ENCODE data around the gene LAMA2.

Gene LAMA2, protein sequence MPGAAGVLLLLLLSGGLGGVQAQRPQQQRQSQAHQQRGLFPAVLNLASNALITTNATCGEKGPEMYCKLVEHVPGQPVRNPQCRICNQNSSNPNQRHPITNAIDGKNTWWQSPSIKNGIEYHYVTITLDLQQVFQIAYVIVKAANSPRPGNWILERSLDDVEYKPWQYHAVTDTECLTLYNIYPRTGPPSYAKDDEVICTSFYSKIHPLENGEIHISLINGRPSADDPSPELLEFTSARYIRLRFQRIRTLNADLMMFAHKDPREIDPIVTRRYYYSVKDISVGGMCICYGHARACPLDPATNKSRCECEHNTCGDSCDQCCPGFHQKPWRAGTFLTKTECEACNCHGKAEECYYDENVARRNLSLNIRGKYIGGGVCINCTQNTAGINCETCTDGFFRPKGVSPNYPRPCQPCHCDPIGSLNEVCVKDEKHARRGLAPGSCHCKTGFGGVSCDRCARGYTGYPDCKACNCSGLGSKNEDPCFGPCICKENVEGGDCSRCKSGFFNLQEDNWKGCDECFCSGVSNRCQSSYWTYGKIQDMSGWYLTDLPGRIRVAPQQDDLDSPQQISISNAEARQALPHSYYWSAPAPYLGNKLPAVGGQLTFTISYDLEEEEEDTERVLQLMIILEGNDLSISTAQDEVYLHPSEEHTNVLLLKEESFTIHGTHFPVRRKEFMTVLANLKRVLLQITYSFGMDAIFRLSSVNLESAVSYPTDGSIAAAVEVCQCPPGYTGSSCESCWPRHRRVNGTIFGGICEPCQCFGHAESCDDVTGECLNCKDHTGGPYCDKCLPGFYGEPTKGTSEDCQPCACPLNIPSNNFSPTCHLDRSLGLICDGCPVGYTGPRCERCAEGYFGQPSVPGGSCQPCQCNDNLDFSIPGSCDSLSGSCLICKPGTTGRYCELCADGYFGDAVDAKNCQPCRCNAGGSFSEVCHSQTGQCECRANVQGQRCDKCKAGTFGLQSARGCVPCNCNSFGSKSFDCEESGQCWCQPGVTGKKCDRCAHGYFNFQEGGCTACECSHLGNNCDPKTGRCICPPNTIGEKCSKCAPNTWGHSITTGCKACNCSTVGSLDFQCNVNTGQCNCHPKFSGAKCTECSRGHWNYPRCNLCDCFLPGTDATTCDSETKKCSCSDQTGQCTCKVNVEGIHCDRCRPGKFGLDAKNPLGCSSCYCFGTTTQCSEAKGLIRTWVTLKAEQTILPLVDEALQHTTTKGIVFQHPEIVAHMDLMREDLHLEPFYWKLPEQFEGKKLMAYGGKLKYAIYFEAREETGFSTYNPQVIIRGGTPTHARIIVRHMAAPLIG (N-terminal part only)

DNA sequence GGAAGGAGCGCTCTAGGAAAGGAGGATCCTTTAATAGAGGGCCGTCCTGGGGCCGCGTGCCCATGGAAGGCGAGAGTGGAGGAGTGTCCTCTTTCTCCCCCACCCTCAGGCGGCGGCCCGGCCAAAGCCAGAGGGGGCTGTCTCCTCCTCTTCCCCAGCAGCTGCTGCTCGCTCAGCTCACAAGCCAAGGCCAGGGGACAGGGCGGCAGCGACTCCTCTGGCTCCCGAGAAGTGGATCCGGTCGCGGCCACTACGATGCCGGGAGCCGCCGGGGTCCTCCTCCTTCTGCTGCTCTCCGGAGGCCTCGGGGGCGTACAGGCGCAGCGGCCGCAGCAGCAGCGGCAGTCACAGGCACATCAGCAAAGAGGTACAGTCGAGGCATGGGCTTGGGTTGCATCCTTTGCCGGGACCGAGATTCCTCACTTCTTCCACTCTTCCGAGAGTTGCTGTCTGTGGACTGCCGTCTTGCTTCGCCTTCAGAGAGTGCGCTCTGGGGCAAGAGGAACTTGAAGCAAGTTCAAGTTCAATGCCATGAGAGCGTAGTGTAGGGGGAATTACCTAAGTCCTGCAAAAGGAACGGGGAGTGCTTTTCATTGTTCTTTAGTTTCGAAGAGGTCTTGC lies at the start of gene LAMA2:
TSS of gene LAMA2 (plus strand) at position 148 of the 621 bp plus-strand sequence. CDS start at position 256, 108 bp downstream.
- Histone ChIP-seq H3K27me3 (peaks cover 21% of the 10 kb centered on the region), H3K4me3 (ENCODE audit: low read depth in 1 of 2, low read length in 1 of 2) (no peak within 1 kb of the TSS), H3K9me3 (no peaks in the 10 kb centered on the region), H3K27ac (no peak within 1 kb of the TSS), H3K36me3 (no peaks in the 10 kb centered on the region), H3K4me1 (ENCODE audit: control insufficient read depth in 1 of 2, insufficient read depth in 1 of 2, low read depth in 1 of 2, low read length in 1 of 2) (no peaks in the 10 kb centered on the region)
- TF ChIP-seq, protein P1, sequence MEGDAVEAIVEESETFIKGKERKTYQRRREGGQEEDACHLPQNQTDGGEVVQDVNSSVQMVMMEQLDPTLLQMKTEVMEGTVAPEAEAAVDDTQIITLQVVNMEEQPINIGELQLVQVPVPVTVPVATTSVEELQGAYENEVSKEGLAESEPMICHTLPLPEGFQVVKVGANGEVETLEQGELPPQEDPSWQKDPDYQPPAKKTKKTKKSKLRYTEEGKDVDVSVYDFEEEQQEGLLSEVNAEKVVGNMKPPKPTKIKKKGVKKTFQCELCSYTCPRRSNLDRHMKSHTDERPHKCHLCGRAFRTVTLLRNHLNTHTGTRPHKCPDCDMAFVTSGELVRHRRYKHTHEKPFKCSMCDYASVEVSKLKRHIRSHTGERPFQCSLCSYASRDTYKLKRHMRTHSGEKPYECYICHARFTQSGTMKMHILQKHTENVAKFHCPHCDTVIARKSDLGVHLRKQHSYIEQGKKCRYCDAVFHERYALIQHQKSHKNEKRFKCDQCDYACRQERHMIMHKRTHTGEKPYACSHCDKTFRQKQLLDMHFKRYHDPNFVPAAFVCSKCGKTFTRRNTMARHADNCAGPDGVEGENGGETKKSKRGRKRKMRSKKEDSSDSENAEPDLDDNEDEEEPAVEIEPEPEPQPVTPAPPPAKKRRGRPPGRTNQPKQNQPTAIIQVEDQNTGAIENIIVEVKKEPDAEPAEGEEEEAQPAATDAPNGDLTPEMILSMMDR (IDR thresholded peaks at IDR 0.05), result no peak

DNA sequence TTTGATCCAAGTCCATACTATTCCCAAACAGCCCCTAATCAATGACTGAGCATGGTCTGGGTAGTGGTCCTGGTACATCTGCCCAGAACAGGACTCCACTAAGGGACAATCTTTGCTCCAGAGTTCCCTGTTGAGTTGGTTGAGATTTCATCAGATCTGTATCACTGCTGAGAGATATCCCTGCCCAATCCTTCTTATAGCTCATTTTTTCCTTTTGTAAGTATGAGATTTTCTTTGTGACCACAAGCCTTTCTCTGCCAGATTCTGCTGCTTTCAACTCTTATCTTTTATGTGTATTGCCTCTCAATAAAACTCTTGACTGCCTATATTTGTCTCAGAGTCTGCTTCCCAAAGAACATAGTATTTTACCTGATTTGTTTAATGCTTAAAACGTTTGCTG lies 46.2 kb upstream of the LAMA2 start:
- H3K27me3 ChIP-seq, result no peaks in the 10 kb centered on the region
- H3K36me3 ChIP-seq, result no peaks in the 10 kb centered on the region
- H3K9me3 ChIP-seq, result no peaks in the 10 kb centered on the region
- H3K4me1 ChIP-seq (ENCODE audit: control insufficient read depth in 1 of 2, insufficient read depth in 1 of 2, low read depth in 1 of 2, low read length in 1 of 2), result no peaks in the 10 kb centered on the region
- TF ChIP-seq, protein P1 (IDR thresholded peaks at IDR 0.05), result no peak
- H3K4me3 ChIP-seq (ENCODE audit: low read depth in 1 of 2, low read length in 1 of 2), result no peak overlapping the region
- H3K27ac ChIP-seq, result no peak overlapping the region

DNA sequence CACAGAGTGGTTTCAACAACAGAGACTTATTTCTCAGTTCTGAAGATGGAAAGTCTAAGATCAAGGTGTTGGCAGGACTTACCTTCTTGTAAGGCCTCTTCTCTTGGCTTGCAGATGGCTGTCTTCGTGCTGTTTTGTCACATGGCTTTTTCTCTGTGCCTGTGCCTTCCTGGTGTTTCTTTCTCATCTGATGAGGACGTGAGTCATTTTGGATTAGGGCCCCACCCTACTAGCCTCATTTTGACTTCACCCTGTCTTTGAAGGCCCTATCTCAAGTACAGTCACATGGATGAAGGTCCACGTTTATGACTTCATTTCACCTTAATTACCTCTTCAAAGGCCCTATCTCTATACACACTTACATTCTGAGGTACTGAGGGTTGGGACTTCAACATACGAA lies 41.4 kb upstream of the LAMA2 start:
- H3K36me3 ChIP-seq, result no peaks in the 10 kb centered on the region
- H3K27me3 ChIP-seq, result no peaks in the 10 kb centered on the region
- no peak overlapping the region for H3K27ac ChIP-seq
- no peaks in the 10 kb centered on the region for H3K9me3 ChIP-seq
- H3K4me1 ChIP-seq (ENCODE audit: control insufficient read depth in 1 of 2, insufficient read depth in 1 of 2, low read depth in 1 of 2, low read length in 1 of 2), result no peaks in the 10 kb centered on the region
- TF ChIP-seq, protein P1 (IDR thresholded peaks at IDR 0.05), result no peak
- no peak overlapping the region for H3K4me3 ChIP-seq (ENCODE audit: low read depth in 1 of 2, low read length in 1 of 2)

DNA sequence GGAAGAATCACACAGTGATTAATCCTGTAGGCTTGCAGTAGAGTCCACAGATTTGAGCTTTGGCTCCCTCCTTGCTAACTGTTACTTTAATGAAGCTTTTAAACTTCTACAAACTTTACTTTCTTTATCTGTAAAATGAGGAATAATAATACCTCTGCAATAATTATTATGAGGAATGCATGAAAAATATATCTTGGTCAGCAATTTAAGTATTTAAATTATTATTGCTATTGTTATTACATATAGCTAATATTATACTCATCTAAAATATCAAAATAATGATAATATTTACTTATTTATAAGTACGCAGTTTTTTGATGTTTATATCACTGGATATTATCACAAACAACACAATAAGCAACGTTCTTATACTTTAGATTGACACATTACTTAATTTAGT lies 38.3 kb upstream of the LAMA2 start:
- TF ChIP-seq, protein P1 (IDR thresholded peaks at IDR 0.05), result no peak
- Histone ChIP-seq H3K4me3 (ENCODE audit: low read depth in 1 of 2, low read length in 1 of 2) (no peak overlapping the region), H3K27me3 (no peaks in the 10 kb centered on the region)

More for the DNA sequence above, 38.3 kb upstream of the LAMA2 start:
- H3K27ac ChIP-seq, result no peak overlapping the region
- no peaks in the 10 kb centered on the region for H3K4me1 ChIP-seq (ENCODE audit: control insufficient read depth in 1 of 2, insufficient read depth in 1 of 2, low read depth in 1 of 2, low read length in 1 of 2)
- H3K36me3 ChIP-seq, result no peaks in the 10 kb centered on the region
- H3K9me3 ChIP-seq, result no peaks in the 10 kb centered on the region

All from neutrophil (primary cell).